Measurements from ENCODE around the gene LAMTOR2. TPM values are rescaled to one million over a fixed set of nuclear protein-coding genes. Genes with fewer than 3 reads are reported as not detected.

LAMTOR2 gene
- total and polyA plus RNA-seq, 9 of the 15 experiments (the other 6 are each of a cell fraction or from before 2014, with no cell fraction given): 39.0 to 161 (median 74.6) TPM

DNA sequence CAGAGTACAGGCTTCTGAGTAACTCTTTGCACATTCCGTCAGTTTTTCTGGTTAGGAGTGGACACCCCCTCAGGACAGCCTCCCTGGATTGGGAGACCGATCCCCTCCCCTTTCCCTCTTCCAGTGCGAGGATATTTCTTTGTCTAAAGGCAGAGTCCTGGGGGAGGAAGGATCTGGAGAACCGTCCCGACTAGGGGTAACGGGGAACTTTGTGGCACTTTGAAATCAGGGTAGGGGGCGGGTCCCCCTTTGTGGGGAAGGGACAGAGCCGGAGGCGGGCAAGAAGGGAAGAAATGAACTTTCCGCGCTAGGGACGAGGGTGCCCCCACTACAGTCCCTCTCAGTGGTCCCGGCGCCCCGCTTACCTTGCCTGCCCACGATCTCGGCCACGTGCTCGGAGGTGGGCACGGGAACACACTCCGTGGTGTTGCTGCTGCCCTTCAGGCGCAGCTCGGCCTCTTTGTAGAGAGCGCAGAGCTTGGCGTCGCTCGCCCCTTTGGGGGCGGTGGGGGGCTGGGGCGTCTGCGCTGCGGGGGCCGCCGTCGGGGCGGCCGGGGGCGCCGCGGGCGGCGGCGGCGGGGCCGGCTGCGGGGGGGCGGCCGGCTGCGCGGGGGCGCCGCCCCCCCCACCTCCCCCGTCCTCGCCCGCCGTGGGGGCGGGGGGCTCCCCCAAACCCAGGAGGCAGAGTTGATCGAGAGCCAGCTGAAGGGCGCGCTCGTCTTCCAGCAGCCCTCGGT is 26.8 kb downstream of the LAMTOR2 start:
- Histone ChIP-seq H3K4me3 (peak overlapping the region; percentile 55), H3K4me2 (ENCODE audit: insufficient read depth, low read length) (peak overlapping the region; percentile 85), H4K20me1 (replicated peaks; ENCODE audit: control insufficient read depth, insufficient read depth, low read length) (no peaks in the 10 kb centered on the region), H2AFZ (ENCODE audit: low read depth, low read length) (peak overlapping the region; percentile 91), H3K79me2 (ENCODE audit: control insufficient read depth, insufficient read depth, low read length) (peaks cover 15% of the 10 kb centered on the region), H3K36me3 (ENCODE audit: control insufficient read depth, insufficient read depth, low read length) (peaks cover 16% of the 10 kb centered on the region; the same call in 1 of the 3 replicates), H3K4me1 (replicated peaks in 1 of 2; ENCODE audit: control insufficient read depth in 2 of 2, insufficient read depth in 2 of 2, low read length in 2 of 2) (peaks cover 13 to 41% of the 10 kb centered on the region in 2 experiments), H3K9ac (ENCODE audit: insufficient read depth in 1 of 2, low read depth in 2 of 2, low read length in 2 of 2) (peak overlapping the region; percentile 73 to 94), H3K9me3 (replicated peaks; ENCODE audit: control insufficient read depth, insufficient read depth, low read depth, low read length) (no peaks in the 10 kb centered on the region), H3K9me1 (ENCODE audit: control insufficient read depth, insufficient read depth, low read length) (peaks cover 2% of the 10 kb centered on the region), H3K27me3 (ENCODE audit: control insufficient read depth in 2 of 2, insufficient read depth in 2 of 2, low read length in 2 of 2) (no peaks in the 10 kb centered on the region), H3K27ac (ENCODE audit: extremely low read depth, low read depth, low read length) (peak overlapping the region; percentile 60; the same call in 2 of the 3 replicates)
- ChIA-PET POLR2A (no interaction called here), CTCF (ENCODE audit: low intra/inter-chr PET ratio) (no interaction called here)
- 10% methylated on average over 16 of the region's 61 CpGs for WGBS (ENCODE audit: insufficient coverage, low coverage, missing lambda C conversion rate)
- BruUV-seq (replicated peaks): TSS peak; percentile 42
- DNase-seq (ENCODE audit: extremely low read depth in 1 of 4, low spot score in 3 of 4) (peak in 2 of 4 experiments; percentile 73 to 74), FAIRE-seq (peak; percentile 44), ATAC-seq (no peak)
- in situ Hi-C loops (cut with MboI) (no loop called here), intact Hi-C loops (cut with micrococcal nuclease) (loop anchor here (10.0 kb wide), 1 partner anchor 283 kb away; the partner anchor contains the start of gene RHBG)
- TF ChIP-seq, protein P1, sequence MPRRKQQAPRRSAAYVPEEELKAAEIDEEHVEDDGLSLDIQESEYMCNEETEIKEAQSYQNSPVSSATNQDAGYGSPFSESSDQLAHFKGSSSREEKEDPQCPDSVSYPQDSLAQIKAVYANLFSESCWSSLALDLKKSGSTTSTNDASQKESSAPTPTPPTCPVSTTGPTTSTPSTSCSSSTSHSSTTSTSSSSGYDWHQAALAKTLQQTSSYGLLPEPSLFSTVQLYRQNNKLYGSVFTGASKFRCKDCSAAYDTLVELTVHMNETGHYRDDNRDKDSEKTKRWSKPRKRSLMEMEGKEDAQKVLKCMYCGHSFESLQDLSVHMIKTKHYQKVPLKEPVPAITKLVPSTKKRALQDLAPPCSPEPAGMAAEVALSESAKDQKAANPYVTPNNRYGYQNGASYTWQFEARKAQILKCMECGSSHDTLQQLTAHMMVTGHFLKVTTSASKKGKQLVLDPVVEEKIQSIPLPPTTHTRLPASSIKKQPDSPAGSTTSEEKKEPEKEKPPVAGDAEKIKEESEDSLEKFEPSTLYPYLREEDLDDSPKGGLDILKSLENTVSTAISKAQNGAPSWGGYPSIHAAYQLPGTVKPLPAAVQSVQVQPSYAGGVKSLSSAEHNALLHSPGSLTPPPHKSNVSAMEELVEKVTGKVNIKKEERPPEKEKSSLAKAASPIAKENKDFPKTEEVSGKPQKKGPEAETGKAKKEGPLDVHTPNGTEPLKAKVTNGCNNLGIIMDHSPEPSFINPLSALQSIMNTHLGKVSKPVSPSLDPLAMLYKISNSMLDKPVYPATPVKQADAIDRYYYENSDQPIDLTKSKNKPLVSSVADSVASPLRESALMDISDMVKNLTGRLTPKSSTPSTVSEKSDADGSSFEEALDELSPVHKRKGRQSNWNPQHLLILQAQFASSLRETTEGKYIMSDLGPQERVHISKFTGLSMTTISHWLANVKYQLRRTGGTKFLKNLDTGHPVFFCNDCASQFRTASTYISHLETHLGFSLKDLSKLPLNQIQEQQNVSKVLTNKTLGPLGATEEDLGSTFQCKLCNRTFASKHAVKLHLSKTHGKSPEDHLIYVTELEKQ (CRISPR knock-in tag; IDR thresholded peaks at IDR 0.05): no peak
- TF ChIP-seq HMG20A (CRISPR knock-in tag; conservative IDR thresholded peaks at IDR 0.05): no peak
- TF ChIP-seq NR1H2 (CRISPR knock-in tag; IDR thresholded peaks at IDR 0.05): 0 out of 2 replicates have a peak, but pooled peaks have one; percentile 27
- TF ChIP-seq, protein P2, sequence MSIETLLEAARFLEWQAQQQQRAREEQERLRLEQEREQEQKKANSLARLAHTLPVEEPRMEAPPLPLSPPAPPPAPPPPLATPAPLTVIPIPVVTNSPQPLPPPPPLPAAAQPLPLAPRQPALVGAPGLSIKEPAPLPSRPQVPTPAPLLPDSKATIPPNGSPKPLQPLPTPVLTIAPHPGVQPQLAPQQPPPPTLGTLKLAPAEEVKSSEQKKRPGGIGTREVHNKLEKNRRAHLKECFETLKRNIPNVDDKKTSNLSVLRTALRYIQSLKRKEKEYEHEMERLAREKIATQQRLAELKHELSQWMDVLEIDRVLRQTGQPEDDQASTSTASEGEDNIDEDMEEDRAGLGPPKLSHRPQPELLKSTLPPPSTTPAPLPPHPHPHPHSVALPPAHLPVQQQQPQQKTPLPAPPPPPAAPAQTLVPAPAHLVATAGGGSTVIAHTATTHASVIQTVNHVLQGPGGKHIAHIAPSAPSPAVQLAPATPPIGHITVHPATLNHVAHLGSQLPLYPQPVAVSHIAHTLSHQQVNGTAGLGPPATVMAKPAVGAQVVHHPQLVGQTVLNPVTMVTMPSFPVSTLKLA (conservative IDR thresholded peaks at IDR 0.05): peak; percentile 73 to 74
- no peak for TF ChIP-seq FOXP1 (CRISPR knock-in tag; IDR thresholded peaks at IDR 0.05)
- no peak for TF ChIP-seq CBX3 (IDR thresholded peaks at IDR 0.05; ENCODE audit: borderline replicate concordance in 1 of 2, low read length in 2 of 2)
- no peak for TF ChIP-seq ZNF280A (IDR thresholded peaks at IDR 0.05; ENCODE audit: low read depth, partially characterized antibody)
- no peak for TF ChIP-seq STAT5B (CRISPR knock-in tag; IDR thresholded peaks at IDR 0.05)
- TF ChIP-seq POLR2G (IDR thresholded peaks at IDR 0.05; ENCODE audit: low read depth, low read length): 0 out of 2 replicates have a peak, but pooled peaks have one; percentile 18
- peak; percentile 71 for TF ChIP-seq MYC (IDR thresholded peaks at IDR 0.05; ENCODE audit: low read depth, low read length)
- TF ChIP-seq MYC (CRISPR knock-in tag; IDR thresholded peaks at IDR 0.05; ENCODE audit: borderline replicate concordance, low read depth): no peak
- TF ChIP-seq TRIM24 (IDR thresholded peaks at IDR 0.05): no peak
- TF ChIP-seq, protein P3, sequence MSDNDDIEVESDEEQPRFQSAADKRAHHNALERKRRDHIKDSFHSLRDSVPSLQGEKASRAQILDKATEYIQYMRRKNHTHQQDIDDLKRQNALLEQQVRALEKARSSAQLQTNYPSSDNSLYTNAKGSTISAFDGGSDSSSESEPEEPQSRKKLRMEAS (CRISPR knock-in tag; IDR thresholded peaks at IDR 0.05): peak; percentile 85
- peak; percentile 6; the same call in 1 of the 2 replicates for TF ChIP-seq EGR1 (conservative IDR thresholded peaks at IDR 0.05)
- no peak for TF ChIP-seq HNRNPUL1 (IDR thresholded peaks at IDR 0.05; ENCODE audit: low read length)
